Measurements from ENCODE around the gene CR1. TPM values are rescaled to one million over a fixed set of nuclear protein-coding genes. Genes with fewer than 3 reads are reported as not detected.

Gene CR1
- total and polyA plus RNA-seq, 2 of the 8 experiments (the other 6 are each of a cell fraction or from before 2014, with no cell fraction given): 0.15 to 0.22 TPM

DNA sequence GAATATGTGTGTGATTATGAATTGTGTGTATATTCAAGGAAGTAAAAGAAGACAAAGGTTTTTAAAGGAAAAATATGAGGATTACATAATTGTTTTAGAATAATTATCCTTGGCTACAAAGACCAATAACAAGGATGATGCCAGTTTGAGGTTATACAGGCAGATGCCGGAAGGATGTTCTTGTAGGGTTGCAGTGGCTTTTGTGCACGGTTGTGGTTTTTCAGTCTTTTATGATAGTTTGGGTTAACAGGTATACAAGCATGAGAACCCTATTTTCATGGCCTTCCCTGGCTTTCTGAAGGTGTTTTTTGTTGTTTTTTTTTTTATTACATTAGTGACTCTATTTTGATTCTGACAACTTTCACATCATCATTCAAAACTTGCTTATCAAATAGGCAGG is 36.9 kb upstream of the CR1 start (continued):
- TF ChIP-seq, protein P1, sequence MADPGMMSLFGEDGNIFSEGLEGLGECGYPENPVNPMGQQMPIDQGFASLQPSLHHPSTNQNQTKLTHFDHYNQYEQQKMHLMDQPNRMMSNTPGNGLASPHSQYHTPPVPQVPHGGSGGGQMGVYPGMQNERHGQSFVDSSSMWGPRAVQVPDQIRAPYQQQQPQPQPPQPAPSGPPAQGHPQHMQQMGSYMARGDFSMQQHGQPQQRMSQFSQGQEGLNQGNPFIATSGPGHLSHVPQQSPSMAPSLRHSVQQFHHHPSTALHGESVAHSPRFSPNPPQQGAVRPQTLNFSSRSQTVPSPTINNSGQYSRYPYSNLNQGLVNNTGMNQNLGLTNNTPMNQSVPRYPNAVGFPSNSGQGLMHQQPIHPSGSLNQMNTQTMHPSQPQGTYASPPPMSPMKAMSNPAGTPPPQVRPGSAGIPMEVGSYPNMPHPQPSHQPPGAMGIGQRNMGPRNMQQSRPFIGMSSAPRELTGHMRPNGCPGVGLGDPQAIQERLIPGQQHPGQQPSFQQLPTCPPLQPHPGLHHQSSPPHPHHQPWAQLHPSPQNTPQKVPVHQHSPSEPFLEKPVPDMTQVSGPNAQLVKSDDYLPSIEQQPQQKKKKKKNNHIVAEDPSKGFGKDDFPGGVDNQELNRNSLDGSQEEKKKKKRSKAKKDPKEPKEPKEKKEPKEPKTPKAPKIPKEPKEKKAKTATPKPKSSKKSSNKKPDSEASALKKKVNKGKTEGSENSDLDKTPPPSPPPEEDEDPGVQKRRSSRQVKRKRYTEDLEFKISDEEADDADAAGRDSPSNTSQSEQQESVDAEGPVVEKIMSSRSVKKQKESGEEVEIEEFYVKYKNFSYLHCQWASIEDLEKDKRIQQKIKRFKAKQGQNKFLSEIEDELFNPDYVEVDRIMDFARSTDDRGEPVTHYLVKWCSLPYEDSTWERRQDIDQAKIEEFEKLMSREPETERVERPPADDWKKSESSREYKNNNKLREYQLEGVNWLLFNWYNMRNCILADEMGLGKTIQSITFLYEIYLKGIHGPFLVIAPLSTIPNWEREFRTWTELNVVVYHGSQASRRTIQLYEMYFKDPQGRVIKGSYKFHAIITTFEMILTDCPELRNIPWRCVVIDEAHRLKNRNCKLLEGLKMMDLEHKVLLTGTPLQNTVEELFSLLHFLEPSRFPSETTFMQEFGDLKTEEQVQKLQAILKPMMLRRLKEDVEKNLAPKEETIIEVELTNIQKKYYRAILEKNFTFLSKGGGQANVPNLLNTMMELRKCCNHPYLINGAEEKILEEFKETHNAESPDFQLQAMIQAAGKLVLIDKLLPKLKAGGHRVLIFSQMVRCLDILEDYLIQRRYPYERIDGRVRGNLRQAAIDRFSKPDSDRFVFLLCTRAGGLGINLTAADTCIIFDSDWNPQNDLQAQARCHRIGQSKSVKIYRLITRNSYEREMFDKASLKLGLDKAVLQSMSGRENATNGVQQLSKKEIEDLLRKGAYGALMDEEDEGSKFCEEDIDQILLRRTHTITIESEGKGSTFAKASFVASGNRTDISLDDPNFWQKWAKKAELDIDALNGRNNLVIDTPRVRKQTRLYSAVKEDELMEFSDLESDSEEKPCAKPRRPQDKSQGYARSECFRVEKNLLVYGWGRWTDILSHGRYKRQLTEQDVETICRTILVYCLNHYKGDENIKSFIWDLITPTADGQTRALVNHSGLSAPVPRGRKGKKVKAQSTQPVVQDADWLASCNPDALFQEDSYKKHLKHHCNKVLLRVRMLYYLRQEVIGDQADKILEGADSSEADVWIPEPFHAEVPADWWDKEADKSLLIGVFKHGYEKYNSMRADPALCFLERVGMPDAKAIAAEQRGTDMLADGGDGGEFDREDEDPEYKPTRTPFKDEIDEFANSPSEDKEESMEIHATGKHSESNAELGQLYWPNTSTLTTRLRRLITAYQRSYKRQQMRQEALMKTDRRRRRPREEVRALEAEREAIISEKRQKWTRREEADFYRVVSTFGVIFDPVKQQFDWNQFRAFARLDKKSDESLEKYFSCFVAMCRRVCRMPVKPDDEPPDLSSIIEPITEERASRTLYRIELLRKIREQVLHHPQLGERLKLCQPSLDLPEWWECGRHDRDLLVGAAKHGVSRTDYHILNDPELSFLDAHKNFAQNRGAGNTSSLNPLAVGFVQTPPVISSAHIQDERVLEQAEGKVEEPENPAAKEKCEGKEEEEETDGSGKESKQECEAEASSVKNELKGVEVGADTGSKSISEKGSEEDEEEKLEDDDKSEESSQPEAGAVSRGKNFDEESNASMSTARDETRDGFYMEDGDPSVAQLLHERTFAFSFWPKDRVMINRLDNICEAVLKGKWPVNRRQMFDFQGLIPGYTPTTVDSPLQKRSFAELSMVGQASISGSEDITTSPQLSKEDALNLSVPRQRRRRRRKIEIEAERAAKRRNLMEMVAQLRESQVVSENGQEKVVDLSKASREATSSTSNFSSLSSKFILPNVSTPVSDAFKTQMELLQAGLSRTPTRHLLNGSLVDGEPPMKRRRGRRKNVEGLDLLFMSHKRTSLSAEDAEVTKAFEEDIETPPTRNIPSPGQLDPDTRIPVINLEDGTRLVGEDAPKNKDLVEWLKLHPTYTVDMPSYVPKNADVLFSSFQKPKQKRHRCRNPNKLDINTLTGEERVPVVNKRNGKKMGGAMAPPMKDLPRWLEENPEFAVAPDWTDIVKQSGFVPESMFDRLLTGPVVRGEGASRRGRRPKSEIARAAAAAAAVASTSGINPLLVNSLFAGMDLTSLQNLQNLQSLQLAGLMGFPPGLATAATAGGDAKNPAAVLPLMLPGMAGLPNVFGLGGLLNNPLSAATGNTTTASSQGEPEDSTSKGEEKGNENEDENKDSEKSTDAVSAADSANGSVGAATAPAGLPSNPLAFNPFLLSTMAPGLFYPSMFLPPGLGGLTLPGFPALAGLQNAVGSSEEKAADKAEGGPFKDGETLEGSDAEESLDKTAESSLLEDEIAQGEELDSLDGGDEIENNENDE (IDR thresholded peaks at IDR 0.05; ENCODE audit: insufficient replicate concordance, low read length): no peak
- TF ChIP-seq TAF7 (optimal IDR thresholded peaks at IDR 0.05; ENCODE audit: borderline replicate concordance, low read depth, low read length) (no peak), KDM5A (IDR thresholded peaks at IDR 0.05; ENCODE audit: low read length) (no peak), EGR1 (IDR thresholded peaks at IDR 0.05; ENCODE audit: borderline replicate concordance, low read depth, low read length) (no peak), JUN (IDR thresholded peaks at IDR 0.05; ENCODE audit: low read depth, low read length) (no peak), TCF12 (IDR thresholded peaks at IDR 0.05; ENCODE audit: low read depth, low read length) (no peak), SP4 (IDR thresholded peaks at IDR 0.05; ENCODE audit: low read length) (no peak), CHD2 (IDR thresholded peaks at IDR 0.05; ENCODE audit: low read length) (no peak)
